ENCODE data around the gene IL24. TPM values are rescaled to one million over a fixed set of nuclear protein-coding genes. Genes with fewer than 3 reads are reported as not detected.
A peak's percentile ranks its signal among the peaks of the same experiment; 100 is the strongest.

Gene IL24
- total RNA-seq, 4 donors from 2014 or later = not detected

DNA sequence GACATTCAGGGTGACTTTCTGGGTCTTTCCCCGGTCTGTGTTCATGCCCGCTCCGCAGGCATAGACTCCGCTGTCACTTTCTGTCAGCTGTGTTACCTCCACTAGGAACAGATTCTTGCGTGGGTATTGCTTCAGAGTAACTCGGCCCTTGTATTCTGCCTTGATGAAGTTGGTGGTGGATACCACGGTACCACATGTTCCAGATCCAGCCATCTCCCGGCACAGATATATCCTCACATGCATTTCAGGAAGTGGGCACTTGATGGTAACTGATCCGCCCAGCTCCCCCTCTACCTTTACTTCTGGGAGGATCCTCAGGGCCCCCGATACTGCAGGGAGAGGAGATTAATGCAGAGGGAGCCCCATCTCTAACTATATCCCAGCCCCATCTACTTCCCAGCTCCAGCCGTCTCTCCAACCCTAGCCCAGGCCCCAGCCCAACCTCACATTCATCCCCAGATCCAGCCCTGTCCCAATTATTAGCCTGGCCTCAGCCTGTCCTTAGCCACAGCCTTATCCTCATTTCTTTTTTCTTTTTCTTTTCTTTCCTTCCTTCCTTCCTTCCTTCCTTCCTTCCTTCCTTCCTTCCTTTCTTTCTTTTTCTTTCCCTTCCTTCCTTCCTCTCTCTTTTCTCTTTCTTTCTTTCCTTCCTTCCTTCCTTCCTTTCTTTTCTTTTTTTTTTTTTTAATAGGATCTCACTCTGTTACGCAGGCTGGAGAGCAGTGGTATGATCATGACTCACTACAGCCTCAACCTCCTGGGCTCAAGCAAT, 16.7 kb downstream of the IL24 start:
- peaks cover 0 to 18% (median 15%) of the 10 kb centered on the region in 4 donors for H3K4me1 ChIP-seq
- no peak overlapping the region for H3K4me3 ChIP-seq
- TF ChIP-seq EP300 (IDR thresholded peaks at IDR 0.05) (no peak), POLR2A (IDR thresholded peaks at IDR 0.05) (no peak)
- TF ChIP-seq, protein P1, sequence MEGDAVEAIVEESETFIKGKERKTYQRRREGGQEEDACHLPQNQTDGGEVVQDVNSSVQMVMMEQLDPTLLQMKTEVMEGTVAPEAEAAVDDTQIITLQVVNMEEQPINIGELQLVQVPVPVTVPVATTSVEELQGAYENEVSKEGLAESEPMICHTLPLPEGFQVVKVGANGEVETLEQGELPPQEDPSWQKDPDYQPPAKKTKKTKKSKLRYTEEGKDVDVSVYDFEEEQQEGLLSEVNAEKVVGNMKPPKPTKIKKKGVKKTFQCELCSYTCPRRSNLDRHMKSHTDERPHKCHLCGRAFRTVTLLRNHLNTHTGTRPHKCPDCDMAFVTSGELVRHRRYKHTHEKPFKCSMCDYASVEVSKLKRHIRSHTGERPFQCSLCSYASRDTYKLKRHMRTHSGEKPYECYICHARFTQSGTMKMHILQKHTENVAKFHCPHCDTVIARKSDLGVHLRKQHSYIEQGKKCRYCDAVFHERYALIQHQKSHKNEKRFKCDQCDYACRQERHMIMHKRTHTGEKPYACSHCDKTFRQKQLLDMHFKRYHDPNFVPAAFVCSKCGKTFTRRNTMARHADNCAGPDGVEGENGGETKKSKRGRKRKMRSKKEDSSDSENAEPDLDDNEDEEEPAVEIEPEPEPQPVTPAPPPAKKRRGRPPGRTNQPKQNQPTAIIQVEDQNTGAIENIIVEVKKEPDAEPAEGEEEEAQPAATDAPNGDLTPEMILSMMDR (IDR thresholded peaks at IDR 0.05) = no peak
- no peak overlapping the region for H3K27ac ChIP-seq
- peaks cover 0 to 16% of the 10 kb centered on the region in 2 donors for H3K27me3 ChIP-seq
- 83 to 90% methylated on average over 12 of the region's 12 CpGs for WGBS, 2 donors
- no peaks in the 10 kb centered on the region for H3K9me3 ChIP-seq
- no peak for DNase-seq (ENCODE audit: low spot score in 2 of 2)
- H3K36me3 ChIP-seq = no peaks in the 10 kb centered on the region

DNA sequence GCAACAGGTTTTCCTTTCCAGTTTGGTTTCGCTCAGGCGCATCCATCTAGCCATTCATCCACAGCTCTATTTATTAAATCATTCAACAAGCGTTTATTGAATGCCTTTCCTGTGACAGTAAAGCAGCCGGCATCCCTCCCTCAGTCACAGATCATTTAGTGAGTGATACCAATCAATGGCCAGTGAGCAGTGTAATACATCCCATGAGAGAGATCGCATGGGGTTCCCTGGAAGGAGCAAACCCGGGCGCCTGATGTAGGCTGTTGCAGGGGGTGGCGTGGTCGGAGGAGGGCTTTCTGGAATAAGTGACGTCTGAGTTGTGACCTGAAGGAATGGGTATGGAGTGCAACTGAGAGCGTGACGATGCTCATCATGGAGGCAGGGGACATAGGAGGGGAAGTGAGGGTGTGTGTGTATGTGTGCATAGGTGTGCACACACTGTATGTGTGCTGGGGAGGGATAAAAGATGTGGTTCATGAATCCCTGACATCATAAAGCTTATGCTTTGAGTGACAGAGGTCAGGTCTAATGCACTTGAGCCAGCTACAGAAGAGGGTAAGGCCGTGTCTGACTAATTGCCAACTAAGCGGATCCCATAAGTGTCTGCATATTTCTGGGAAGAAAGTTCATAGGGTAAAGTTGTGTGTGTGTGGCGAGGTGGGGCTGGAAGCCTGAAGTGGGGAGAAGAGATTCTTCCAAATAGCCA, 17.9 kb downstream of the IL24 start:
- WGBS, 2 donors = 80 to 81% methylated on average over 15 of the region's 15 CpGs
- DNase-seq (ENCODE audit: low spot score in 2 of 2) = no peak

GRCh38 chr1:206916000-206916709, 18.9 kb downstream of the IL24 start:
- 70 to 76% methylated on average over 8 of the region's 8 CpGs for WGBS, 2 donors
- H3K27me3 ChIP-seq = no peaks in the 10 kb centered on the region

More for the DNA sequence above, 17.9 kb downstream of the IL24 start:
- Histone ChIP-seq H3K4me1 (peaks cover 0 to 8% (median 3%) of the 10 kb centered on the region in 4 donors), H3K27me3 (peaks cover 0 to 4% of the 10 kb centered on the region in 2 donors), H3K27ac (no peak overlapping the region), H3K36me3 (no peaks in the 10 kb centered on the region), H3K9me3 (no peaks in the 10 kb centered on the region), H3K4me3 (no peak overlapping the region)
- no peak for TF ChIP-seq EP300 (IDR thresholded peaks at IDR 0.05)
- TF ChIP-seq, protein P1 (IDR thresholded peaks at IDR 0.05) = no peak

DNA sequence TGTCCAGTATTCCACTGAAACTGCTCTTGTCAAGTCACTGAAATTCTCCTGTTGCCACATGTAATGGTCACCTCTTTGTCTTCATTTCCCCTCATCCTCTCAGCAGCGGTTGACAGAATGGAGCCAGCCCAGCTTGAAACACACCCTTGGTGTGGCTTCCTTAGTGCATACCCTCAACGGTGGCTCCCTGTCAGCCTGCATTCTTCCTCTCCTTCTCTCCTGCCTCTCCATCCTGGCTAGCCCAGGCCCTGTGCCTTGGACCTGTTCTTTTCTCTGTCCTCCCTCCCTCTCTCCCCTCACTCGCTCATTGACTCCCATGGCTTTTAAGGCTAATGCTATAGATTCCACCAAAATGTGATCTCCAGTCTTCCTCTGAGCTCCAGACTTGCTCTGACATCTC, 20.8 kb downstream of the IL24 start:
- Histone ChIP-seq H3K27ac (no peak overlapping the region), H3K4me3 (peak overlapping the region in 1 of 4 donors; percentile 16), H3K27me3 (no peaks in the 10 kb centered on the region), H3K9me3 (no peaks in the 10 kb centered on the region), H3K4me1 (peaks cover 0 to 9% (median 0%) of the 10 kb centered on the region in 4 donors), H3K36me3 (no peaks in the 10 kb centered on the region)
- TF ChIP-seq, protein P1 (IDR thresholded peaks at IDR 0.05) = no peak
- TF ChIP-seq EP300 (IDR thresholded peaks at IDR 0.05) (no peak), POLR2A (IDR thresholded peaks at IDR 0.05) (no peak)
- 75 to 82% methylated on average over 3 of the region's 3 CpGs for WGBS, 2 donors
- DNase-seq (ENCODE audit: low spot score in 2 of 2) = no peak

More at GRCh38 chr1:206916000-206916709, 18.9 kb downstream of the IL24 start:
- Histone ChIP-seq H3K4me1 (peaks cover 0 to 7% (median 3%) of the 10 kb centered on the region in 4 donors), H3K4me3 (no peak overlapping the region), H3K9me3 (no peaks in the 10 kb centered on the region), H3K36me3 (no peaks in the 10 kb centered on the region), H3K27ac (no peak overlapping the region)
- TF ChIP-seq POLR2A (IDR thresholded peaks at IDR 0.05) (no peak), EP300 (IDR thresholded peaks at IDR 0.05) (no peak)
- TF ChIP-seq, protein P1 (IDR thresholded peaks at IDR 0.05) = no peak
- no peak for DNase-seq (ENCODE audit: low spot score in 2 of 2)
